ENCODE results near the gene GLI1. TPM values are rescaled to one million over a fixed set of nuclear protein-coding genes. Genes with fewer than 3 reads are reported as not detected.
A peak's percentile ranks its signal among the peaks of the same experiment; 100 is the strongest.

Gene GLI1
- polyA plus RNA-seq, 1 donor (not counting 4 experiments of a cell fraction or from before 2014, with no cell fraction given): 1.0 TPM

DNA sequence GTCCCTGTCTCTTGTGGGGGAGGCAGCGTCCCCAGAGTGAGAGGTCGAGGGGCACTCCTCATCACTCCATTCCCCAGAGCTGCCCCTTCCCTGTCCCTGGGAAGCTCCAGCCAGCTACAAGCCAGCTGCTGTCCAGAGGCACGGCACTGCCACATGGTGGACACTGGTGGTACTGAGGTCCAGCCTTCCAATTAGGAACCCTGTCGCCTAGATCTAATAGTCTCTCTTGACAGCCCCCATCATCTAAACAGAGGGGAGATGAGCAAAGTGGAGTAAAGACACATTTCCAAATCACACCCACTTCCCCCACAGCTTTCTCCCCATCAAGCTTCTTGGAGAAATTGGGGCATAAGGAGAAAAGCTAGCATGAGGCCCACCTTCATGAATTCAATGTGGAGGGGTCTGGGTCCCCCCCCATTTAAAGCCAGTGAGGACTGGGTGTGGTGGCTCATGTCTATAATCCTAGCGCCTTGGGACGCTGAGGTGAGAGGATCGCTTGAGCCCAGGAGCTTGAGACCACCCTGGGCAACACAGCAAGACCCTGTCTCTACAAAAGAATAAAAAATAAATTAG is 6.6 kb upstream of the GLI1 start:
- no peak for DNase-seq (ENCODE audit: low read depth, low spot score)
- H2AFZ ChIP-seq (ENCODE audit: control insufficient read depth, low read length): no peak overlapping the region
- no peak for TF ChIP-seq EZH2 (IDR thresholded peaks at IDR 0.05; ENCODE audit: low read length)
- TF ChIP-seq CTCF (optimal IDR thresholded peaks at IDR 0.05 in 1 of 3, IDR thresholded peaks at IDR 0.05 in 1 of 3, conservative IDR thresholded peaks at IDR 0.05 in 1 of 3; ENCODE audit: extremely low read depth in 1 of 3, insufficient read depth in 2 of 3, low read length in 3 of 3): peak; percentile 93 to 99 (median 98)
- peaks cover 7% of the 10 kb centered on the region for H3K27me3 ChIP-seq (ENCODE audit: control insufficient read depth, extremely low read depth, insufficient read depth, low read length)
- no peaks in the 10 kb centered on the region for H3K9me3 ChIP-seq (ENCODE audit: control insufficient read depth, low read depth, low read length)
- H3K4me1 ChIP-seq (ENCODE audit: control insufficient read depth, extremely low read depth, insufficient read depth, low read length): peaks cover 18% of the 10 kb centered on the region
- no peaks in the 10 kb centered on the region for H3K36me3 ChIP-seq (ENCODE audit: control insufficient read depth in 2 of 2, extremely low read depth in 1 of 2, insufficient read depth in 2 of 2, low read length in 2 of 2)
- no peaks in the 10 kb centered on the region for H4K20me1 ChIP-seq (ENCODE audit: control insufficient read depth, extremely low read depth, insufficient read depth, low read length)
- no peak overlapping the region for H3K4me3 ChIP-seq (ENCODE audit: control insufficient read depth in 2 of 3, extremely low read depth in 1 of 3, insufficient read depth in 2 of 3, low read depth in 1 of 3, low read length in 3 of 3)
- dilution Hi-C loops (cut with MboI; ENCODE audit: extremely low pct_ligation_motif_present, low sequenced_read_pairs): no loop called here
- no peaks in the 10 kb centered on the region for H3K9me1 ChIP-seq (ENCODE audit: control insufficient read depth, extremely low read depth, insufficient read depth, low read length)
- no peak overlapping the region for H3K27ac ChIP-seq (ENCODE audit: control insufficient read depth, insufficient read depth, low read length)
- H3K4me2 ChIP-seq (ENCODE audit: control insufficient read depth, extremely low read depth, insufficient read depth, low read depth, low read length): no peak overlapping the region
- H3K9ac ChIP-seq (ENCODE audit: control insufficient read depth, extremely low read depth, insufficient read depth, low read length): no peak overlapping the region
- FAIRE-seq: peak; percentile 59
- no peaks in the 10 kb centered on the region for H3K79me2 ChIP-seq (ENCODE audit: control insufficient read depth, insufficient read depth, low read length)

GRCh38 chr12:57454213-57454565 is 5.4 kb upstream of the GLI1 start:
- Histone ChIP-seq H3K4me2 (ENCODE audit: control insufficient read depth, extremely low read depth, insufficient read depth, low read depth, low read length) (no peak overlapping the region), H3K9ac (ENCODE audit: control insufficient read depth, extremely low read depth, insufficient read depth, low read length) (no peak overlapping the region), H3K4me1 (ENCODE audit: control insufficient read depth, extremely low read depth, insufficient read depth, low read length) (peaks cover 29% of the 10 kb centered on the region), H3K9me3 (ENCODE audit: control insufficient read depth, low read depth, low read length) (no peaks in the 10 kb centered on the region), H3K4me3 (ENCODE audit: control insufficient read depth in 2 of 3, extremely low read depth in 1 of 3, insufficient read depth in 2 of 3, low read depth in 1 of 3, low read length in 3 of 3) (no peak overlapping the region), H3K9me1 (ENCODE audit: control insufficient read depth, extremely low read depth, insufficient read depth, low read length) (no peaks in the 10 kb centered on the region), H3K27ac (ENCODE audit: control insufficient read depth, insufficient read depth, low read length) (no peak overlapping the region), H2AFZ (ENCODE audit: control insufficient read depth, low read length) (no peak overlapping the region), H4K20me1 (ENCODE audit: control insufficient read depth, extremely low read depth, insufficient read depth, low read length) (no peaks in the 10 kb centered on the region), H3K36me3 (ENCODE audit: control insufficient read depth in 2 of 2, extremely low read depth in 1 of 2, insufficient read depth in 2 of 2, low read length in 2 of 2) (no peaks in the 10 kb centered on the region), H3K27me3 (ENCODE audit: control insufficient read depth, extremely low read depth, insufficient read depth, low read length) (peaks cover 7% of the 10 kb centered on the region), H3K79me2 (ENCODE audit: control insufficient read depth, insufficient read depth, low read length) (no peaks in the 10 kb centered on the region)
- DNase-seq (ENCODE audit: low read depth, low spot score): no peak
- TF ChIP-seq EZH2 (IDR thresholded peaks at IDR 0.05; ENCODE audit: low read length) (no peak), CTCF (optimal IDR thresholded peaks at IDR 0.05 in 1 of 3, IDR thresholded peaks at IDR 0.05 in 1 of 3, conservative IDR thresholded peaks at IDR 0.05 in 1 of 3; ENCODE audit: extremely low read depth in 1 of 3, insufficient read depth in 2 of 3, low read length in 3 of 3) (no peak)
- dilution Hi-C loops (cut with MboI; ENCODE audit: extremely low pct_ligation_motif_present, low sequenced_read_pairs): no loop called here
- no peak for FAIRE-seq
